HUDEP-2 (cell line): Measurements from ENCODE around the gene ITGAE.
"Not testable (repeated sequence)": the region's sequence is repeated elsewhere in the genome, so short reads cannot be mapped to it uniquely, and the experiment has no call there.

Experiments
- DNase-seq, 76 experiments: peaks; one replicate each; lab custom pipeline; 2025; ENCODE audit not compliant: unreplicated experiment in 76 of 76; lab: John Stamatoyannopoulos, UW

The ITGAE gene, protein sequence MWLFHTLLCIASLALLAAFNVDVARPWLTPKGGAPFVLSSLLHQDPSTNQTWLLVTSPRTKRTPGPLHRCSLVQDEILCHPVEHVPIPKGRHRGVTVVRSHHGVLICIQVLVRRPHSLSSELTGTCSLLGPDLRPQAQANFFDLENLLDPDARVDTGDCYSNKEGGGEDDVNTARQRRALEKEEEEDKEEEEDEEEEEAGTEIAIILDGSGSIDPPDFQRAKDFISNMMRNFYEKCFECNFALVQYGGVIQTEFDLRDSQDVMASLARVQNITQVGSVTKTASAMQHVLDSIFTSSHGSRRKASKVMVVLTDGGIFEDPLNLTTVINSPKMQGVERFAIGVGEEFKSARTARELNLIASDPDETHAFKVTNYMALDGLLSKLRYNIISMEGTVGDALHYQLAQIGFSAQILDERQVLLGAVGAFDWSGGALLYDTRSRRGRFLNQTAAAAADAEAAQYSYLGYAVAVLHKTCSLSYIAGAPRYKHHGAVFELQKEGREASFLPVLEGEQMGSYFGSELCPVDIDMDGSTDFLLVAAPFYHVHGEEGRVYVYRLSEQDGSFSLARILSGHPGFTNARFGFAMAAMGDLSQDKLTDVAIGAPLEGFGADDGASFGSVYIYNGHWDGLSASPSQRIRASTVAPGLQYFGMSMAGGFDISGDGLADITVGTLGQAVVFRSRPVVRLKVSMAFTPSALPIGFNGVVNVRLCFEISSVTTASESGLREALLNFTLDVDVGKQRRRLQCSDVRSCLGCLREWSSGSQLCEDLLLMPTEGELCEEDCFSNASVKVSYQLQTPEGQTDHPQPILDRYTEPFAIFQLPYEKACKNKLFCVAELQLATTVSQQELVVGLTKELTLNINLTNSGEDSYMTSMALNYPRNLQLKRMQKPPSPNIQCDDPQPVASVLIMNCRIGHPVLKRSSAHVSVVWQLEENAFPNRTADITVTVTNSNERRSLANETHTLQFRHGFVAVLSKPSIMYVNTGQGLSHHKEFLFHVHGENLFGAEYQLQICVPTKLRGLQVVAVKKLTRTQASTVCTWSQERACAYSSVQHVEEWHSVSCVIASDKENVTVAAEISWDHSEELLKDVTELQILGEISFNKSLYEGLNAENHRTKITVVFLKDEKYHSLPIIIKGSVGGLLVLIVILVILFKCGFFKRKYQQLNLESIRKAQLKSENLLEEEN

DNA sequence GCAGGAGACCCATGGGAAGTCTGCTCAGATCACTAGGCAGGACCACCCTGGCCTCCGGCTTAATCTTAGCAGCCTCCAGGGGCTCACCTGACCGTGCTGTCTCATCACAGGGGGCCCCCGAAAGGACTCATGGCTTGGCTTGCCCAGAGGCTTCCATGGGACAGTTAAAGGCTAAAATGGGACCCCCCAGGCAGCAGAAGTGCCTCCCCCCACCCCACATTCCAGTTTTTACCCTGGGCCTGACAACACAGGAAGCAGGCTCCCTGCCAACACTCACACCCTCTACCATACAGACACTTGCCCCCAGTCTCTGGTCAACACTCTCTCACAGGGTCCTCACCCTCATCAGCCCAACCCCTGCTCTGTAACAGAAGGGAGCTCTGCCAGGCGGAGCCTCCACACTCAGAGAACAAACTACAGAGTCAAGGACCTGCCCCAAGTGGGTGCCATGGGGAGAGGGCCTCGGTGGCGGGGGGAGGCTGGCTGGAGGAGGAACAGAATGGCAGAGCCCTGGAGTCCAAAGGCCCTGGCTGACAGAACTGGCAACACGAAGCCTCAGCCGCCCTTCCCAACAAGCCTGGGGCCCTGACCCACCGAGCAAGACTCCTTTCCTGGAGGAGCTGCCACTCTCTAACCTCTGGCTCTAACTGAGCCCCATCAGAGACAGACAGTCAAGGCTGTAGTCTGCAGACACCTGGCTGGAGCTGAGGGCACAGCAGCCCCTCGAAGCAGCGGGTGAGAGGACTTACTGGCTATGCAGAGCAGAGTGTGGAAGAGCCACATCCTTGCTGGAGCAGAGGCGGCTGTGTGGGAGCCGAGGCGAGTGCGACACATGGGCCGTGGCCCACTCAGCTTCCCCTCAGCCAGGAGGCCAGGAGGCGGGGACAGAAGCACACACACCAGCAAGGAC is at the start of gene ITGAE:
Gene ITGAE (minus strand): TSS at position 827 of the 910 bp plus-strand sequence. CDS start 44 bp downstream, at position 783.
- DNase-seq: no peak

DNA sequence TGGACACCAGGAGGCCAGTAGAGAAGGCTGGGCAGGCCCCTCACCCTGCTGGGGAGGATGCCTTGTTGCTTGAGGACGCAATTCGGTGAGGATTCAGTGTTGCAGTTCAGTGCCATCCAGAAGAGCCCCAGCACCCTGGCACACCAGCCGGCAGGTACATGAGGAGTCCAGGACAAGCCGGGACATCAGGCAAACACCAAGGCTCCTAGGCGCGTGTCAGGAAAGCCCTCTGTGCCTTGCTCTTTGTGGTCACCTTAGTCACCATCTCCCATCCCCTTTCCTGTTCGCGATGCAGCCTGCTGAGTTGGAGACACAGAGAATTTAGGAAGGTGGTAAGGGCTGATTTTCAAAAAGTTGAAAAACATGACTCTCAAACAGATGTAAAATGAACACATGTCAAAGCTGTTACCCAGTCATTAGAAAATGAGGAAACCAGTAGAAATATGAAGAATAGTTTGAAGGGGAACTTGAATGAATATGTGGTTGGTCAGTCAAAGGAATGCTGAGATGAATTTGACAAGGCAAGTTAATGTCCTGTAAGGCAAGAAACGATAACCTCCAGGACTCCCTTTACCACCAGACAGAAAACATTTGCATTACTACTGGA is 47.3 kb upstream of the ITGAE start:
- no peak for DNase-seq

DNA sequence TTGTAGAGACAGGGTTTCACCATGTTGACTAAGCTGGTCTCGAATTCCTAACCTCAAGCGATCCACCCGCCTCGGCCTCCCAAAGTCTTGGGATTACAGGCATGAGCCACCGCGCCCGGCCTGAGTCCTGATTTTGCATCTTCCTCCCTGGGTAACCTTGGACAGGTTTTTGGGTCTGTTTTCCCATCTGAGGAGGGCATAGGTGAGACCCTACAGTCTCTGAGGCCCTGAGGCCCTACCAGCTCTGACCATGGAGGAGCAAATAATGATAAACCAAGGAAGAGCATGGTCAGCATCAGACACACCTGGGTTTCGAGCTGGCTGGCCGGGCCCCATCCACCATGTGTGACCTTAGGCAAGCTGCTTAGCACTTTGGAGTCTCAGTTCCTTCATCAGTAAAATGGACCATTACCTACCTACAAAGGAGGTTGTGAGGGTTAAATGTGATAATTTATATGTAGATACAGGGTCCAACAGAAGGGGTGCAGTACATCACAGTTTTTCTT is 46.2 kb upstream of the ITGAE start:
- no peak for DNase-seq

DNA sequence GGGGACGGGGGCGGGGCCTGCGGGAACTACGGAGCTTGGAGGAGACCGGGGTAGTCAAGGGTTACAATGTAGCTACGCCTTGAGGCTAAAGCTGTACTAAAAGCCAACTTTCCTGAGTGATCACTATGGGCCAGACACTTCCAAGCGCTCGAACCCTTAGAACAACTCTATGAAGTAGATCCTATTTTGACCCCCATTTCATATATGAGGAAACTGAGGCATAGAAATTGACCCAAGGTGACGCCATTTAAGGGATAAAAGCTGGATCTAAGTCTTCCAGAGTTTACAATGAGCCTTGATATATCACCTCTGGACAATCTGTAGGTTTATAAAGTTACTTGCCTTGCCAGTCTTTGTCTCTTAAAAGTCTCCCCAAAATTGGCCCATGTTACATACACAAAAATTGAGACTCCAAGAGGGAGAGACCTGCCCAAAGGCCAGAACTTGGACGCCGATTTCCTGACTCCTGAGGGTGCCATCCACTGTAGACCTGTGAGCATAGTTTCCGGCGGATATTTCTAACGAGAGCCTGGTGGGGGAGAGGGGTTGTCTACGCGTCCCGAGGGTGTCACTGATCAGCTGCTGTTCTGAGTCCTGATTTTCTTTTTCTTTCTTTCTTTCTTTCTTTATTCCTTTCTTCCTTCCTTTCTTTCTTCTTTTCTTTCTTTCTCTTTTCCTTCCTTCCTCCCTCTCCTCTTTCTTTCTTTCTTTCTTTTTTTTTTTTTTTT is 45.6 kb upstream of the ITGAE start:
- DNase-seq: no peak

DNA sequence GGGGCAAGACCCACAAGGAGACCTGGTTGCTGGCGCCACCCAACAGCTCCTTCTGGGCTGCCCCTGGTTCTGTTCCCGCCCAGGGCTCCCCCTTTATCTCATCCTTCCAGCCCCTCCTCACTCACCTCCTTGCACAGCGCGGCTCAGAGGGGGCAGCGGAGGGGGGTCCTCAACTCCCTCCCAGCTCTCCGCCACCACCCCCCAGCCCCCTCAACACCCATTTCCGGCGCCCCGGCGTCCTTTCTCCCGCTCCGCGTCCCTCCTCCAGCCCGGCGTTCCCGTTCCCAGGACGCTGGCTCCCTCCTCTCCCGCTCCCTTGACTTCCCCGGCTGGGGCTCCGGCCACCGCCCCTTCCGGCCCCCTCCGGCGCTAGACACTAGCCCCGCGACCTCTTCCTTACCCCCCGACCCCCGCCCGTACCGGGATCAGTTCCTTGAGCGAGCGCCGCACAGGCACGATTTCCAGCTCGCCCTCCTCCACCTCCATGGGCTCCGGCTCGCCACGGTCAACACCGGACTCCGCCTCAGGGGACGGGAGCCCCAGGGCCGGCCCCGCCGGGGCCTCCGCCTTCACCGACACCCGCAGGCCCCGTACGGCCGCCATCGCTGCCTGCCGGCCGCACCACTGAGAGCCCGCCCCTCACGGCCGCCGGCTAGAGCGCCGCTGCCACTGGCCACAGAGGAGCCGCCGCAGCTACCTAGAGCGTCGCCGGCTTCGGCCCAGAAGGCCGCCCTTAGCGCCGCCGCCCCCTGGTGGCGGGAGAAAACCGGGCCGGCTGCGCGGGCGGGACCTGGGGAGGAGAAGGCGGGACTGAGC is 44.8 kb upstream of the ITGAE start, which contains the start of gene NCBP3:
Gene NCBP3 (minus strand): TSS at position 626 of the 816 bp plus-strand sequence. CDS start 23 bp downstream, at position 603.
- peak in 73 of 76 experiments; percentile 21 to 92 (median 81) for DNase-seq

DNA sequence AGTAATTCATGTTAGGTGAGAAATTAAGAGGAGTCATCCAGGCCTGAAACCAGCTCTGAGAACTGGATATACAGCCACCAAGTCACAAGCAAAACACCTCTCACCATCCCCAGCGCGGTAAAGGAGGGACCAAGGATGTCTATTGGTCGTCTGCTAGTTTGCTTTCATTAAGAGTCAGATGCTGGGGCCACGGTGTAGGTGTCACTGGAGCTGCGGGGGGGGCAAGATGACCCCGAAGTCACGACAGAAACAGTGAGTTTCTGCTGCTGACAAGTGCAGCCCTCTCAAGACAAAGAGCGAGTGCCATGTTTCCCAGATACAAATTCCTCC is 44.3 kb upstream of the ITGAE start:
- peak in 12 of 76 experiments; percentile 7 to 47 (median 23) for DNase-seq

DNA sequence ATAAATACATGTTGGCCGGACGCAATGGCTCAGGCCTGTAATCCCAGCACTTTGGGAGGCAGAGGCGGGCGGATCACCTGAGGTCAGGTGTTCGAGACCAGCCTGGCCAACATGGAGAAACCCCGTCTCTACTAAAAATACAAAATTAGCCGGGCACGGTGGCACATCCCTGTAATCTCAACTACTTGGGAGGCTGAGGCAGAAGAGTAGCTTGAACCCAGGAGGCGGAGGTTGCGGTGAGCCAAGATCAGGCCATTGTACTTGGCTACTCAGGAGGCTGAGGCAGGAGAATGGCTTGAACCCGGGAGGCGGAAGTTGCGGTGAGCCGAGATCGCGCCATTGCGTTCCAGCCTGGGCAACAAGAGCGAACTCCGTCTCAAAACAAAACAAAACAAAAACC is 43.6 kb upstream of the ITGAE start:
- not testable (repeated sequence) for DNase-seq

DNA sequence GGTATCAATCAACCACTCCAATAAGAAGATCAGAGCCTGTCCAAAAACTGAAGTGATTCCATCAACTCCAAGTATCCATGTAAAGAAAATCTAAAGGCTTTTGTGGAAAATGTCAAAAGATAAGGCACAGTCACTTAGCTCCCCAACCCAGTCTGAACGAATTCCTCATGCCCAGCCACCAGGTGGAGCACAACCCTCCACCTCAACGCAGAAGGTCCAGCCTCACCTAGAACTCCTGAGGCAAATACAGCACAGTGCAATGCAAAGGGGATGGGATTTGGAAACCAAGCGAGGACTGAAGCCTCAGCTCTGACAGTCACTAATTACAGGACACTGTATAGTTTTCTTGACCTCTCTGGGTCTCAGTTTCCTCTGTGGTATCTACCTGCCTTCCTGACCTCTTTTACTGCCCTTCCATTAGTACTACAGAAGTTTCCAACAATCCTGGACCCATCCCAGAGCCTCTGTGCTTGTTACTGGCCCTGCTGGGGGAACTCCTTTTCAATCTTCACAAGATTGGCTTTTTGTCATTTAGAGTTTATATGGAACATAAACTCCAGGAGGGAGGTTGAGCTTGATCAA is 43.0 kb upstream of the ITGAE start:
- DNase-seq: peak in 47 of 76 experiments; percentile 2 to 62 (median 28)

DNA sequence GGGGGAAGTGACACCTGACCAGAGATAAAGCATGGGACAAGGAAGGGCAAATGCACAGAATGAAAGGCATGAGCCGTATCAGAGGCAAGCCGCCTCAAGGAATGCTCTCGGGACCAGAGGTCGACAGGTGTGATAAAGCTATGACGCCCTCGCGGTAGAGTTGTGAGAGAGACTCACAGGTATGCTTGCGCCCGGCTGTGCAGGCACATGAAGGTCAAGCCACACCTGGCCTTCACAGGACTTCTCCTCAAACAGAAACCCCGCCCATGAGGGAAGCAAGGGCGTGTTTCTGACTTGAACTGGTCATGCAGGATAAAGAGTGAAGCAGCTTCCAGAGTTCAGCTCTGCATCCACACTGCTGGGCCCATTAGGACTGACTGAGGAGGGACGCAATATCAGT is 37.2 kb upstream of the ITGAE start:
- DNase-seq: no peak

DNA sequence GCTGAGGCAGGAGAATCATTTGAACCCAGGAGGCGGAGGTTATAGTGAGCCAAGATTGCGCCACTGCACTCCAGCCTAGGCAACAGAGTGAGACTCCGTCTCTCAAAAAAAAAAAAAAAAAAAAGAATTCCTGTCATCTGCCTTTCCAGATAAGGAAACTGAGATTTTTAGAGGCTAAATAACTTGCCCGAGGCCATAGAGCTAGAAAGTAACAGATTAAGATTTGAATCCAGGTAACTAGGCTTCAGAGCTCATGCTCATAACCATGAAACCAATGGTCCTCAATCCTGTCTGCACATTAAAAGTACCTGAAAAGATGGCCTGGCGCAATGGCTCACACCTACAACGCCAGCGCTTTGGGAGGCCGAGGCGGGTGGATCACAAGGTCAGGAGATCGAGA is 35.6 kb upstream of the ITGAE start:
- DNase-seq: no peak

DNA sequence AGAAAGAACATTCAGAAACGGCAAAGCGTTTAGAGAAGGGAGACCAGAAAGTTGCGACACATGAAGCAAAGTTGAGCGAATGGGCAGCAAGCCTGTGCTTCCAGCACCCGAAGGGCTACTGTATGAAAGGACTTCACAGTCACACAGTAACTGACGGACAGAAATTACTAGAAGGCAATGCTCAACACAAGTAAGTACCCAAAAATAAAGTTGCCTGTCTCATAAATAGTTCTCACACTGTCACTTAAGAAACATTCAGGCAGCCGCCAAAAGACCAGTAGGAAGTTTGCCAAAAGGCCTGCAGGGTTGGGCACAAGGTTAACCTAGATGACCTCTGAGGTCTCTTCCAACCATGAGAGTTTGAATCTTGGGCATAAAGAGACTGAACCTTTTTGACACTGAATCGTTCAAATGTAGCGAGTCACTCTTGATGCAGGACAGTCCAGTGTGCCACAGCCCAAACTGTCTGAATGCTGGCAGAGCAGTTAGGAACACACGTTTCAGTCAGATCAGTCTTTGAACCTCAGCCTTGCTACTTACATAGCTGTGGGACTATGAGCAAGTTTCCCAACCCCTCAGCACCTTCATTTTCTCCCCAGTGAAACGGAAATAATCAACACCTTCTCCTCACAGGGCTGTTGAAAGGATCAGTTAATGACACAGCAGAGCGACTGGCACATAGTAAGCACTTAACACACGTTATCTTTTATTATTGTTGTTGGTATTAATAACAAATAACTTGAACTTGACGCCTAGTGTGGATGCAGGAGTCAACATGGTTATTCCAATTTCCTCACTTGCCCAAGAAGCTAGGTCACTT is 34.6 kb upstream of the ITGAE start:
- DNase-seq: peak in 5 of 76 experiments; percentile 7 to 23 (median 7)

DNA sequence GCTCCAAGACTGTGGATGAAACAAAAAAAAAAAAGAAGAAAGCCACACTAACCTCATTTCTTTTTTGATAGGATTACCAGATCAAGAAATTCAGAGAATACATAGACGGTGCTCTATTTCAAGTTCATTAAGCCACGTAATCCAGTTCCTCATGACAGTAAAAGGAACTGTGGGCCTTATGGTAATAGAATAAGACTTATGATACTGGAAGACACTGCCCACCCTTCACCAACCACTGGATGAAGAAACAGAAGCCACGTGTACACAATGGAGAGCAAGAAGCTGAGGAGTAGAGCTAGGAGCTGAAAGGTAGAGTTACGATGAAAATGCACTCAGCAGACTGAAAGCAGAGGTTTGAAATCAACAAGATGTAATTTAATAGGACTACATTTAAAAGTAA is 33.8 kb upstream of the ITGAE start:
- no peak for DNase-seq

DNA sequence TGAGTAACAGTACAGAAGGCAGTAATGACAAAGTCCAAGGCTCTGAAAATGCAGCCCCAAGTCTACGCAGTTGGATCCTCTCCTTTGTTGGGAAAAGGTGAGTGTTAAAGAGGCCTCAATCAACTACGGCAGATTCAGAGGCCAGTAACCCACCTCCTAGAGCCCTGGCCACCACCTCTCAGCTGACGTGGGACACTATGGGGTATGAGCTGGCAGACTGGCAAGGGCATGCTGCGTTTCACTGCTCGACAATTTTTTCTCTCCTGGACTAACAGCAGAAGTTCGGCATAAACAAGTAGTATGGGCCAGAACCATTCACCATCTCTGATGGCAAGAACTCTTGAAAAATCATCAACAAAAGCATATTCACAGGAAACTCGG is 27.9 kb upstream of the ITGAE start:
- no peak for DNase-seq

DNA sequence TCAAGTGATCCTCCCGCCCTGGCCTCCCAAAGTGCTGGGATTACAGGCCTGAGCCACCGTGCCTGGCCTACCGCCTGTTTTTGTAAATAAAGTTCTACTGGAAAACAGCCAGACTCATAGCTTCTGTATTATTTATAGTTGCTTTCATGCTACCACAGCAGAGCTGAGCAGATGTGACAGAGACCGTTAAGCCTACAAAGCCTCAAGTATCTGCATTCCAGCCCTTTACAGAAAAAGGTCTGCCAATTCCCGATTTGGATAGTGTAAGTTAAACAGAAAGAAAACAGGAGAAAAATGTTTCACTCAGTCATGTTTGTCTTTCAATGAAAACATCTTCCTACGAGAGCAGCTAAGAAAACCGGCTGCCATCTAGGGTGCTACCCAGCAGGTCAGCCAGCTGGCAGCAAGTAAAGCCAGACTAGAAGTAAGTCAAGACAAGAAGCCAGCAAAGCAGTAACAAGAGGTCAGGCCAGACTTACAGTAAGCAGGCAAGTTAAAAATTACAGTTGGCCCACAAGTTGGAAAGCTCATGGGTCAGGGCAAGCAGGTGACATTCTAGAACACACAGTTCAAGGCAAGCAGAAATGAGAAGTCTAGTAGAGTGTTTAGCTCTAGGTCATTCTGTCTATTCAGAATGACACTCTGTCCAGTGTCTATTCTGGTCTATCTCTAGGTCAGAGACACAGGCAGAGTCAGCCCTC is 27.3 kb upstream of the ITGAE start:
- DNase-seq: no peak

DNA sequence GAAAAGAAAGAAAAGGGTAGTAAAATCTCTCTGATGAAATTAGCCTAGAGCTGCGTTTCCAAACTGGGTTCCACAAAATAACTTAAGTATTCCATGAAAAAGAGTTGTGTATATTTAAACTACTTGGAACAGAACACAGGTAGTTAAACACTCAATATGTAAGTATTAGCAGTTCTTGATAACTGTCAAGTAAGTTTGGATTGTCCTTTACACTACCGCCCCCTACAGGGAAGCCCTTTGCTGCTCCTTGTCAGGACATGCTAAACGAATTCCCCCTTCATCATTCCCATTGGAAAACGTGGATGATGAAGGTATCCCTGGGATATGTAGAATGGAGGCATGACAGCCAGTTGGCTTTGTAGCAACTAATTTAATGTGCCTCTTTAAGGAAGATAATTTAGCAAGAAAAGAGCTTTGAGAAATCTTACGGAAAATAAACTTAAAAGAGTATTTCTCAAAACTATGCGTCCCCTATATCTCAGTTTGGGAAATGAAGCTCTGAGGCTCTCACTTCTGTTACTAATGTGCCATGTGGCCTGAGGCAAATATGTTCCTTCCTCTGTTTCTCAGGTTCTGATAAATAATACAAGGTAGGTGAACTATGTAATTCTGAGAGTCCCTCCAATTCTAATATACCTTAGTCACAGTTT is 26.3 kb upstream of the ITGAE start:
- peak in 33 of 76 experiments; percentile 4 to 52 (median 25) for DNase-seq

DNA sequence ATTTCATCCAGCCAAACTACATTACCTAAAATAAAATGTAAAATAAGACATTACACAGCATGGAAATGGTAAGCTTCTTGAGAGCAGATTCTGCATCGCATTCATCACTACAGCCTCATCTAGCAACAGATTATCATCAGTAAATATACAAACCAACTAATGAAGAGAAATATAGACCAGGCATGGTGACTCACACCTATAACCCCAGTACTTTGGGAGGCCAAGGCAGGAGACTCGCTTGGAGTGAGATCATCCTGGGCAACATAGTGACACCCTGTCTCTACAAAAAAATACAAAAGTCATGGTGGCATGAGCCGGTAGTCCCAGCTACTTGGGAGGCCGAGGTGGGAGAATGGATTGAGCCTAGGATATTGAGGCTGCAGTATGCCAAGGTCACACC is 25.2 kb upstream of the ITGAE start:
- DNase-seq: no peak
